Measurements from ENCODE around the gene KRT2.

DNA sequence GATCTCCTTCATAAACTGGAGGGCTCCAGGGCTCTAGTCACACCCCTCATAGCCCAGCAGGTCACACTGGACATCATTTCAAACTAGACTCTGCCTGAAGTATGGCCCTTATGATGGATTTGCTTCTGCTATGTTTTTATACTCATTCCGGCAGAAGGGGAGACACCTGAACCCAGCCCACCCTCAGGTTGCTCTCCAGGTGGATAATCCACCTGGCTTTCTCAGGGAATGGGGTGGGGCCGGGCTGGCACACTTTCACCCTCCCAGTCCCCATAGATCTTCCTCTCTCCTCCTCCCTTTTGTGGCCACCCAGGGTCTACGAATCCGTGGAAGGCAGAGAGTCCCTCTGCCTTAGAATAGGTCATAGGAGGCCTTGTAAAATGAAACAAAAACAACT is 23.9 kb downstream of the KRT2 start:
- TF ChIP-seq ZNF121 (CRISPR knock-in tag; IDR thresholded peaks at IDR 0.05) (no peak), ELF4 (CRISPR knock-in tag; IDR thresholded peaks at IDR 0.05; ENCODE audit: low read depth) (no peak), JUN (CRISPR knock-in tag; IDR thresholded peaks at IDR 0.05) (no peak), SP1 (CRISPR knock-in tag; conservative IDR thresholded peaks at IDR 0.05) (no peak), NR3C1 (CRISPR knock-in tag; conservative IDR thresholded peaks at IDR 0.05; ENCODE audit: low read depth) (no peak), RELA (CRISPR knock-in tag; IDR thresholded peaks at IDR 0.05; ENCODE audit: borderline replicate concordance) (no peak), TEAD1 (CRISPR knock-in tag; IDR thresholded peaks at IDR 0.05) (no peak)
- TF ChIP-seq, protein P1, sequence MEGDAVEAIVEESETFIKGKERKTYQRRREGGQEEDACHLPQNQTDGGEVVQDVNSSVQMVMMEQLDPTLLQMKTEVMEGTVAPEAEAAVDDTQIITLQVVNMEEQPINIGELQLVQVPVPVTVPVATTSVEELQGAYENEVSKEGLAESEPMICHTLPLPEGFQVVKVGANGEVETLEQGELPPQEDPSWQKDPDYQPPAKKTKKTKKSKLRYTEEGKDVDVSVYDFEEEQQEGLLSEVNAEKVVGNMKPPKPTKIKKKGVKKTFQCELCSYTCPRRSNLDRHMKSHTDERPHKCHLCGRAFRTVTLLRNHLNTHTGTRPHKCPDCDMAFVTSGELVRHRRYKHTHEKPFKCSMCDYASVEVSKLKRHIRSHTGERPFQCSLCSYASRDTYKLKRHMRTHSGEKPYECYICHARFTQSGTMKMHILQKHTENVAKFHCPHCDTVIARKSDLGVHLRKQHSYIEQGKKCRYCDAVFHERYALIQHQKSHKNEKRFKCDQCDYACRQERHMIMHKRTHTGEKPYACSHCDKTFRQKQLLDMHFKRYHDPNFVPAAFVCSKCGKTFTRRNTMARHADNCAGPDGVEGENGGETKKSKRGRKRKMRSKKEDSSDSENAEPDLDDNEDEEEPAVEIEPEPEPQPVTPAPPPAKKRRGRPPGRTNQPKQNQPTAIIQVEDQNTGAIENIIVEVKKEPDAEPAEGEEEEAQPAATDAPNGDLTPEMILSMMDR (IDR thresholded peaks at IDR 0.05), result no peak
- TF ChIP-seq, protein P2, sequence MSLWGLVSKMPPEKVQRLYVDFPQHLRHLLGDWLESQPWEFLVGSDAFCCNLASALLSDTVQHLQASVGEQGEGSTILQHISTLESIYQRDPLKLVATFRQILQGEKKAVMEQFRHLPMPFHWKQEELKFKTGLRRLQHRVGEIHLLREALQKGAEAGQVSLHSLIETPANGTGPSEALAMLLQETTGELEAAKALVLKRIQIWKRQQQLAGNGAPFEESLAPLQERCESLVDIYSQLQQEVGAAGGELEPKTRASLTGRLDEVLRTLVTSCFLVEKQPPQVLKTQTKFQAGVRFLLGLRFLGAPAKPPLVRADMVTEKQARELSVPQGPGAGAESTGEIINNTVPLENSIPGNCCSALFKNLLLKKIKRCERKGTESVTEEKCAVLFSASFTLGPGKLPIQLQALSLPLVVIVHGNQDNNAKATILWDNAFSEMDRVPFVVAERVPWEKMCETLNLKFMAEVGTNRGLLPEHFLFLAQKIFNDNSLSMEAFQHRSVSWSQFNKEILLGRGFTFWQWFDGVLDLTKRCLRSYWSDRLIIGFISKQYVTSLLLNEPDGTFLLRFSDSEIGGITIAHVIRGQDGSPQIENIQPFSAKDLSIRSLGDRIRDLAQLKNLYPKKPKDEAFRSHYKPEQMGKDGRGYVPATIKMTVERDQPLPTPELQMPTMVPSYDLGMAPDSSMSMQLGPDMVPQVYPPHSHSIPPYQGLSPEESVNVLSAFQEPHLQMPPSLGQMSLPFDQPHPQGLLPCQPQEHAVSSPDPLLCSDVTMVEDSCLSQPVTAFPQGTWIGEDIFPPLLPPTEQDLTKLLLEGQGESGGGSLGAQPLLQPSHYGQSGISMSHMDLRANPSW (CRISPR knock-in tag; conservative IDR thresholded peaks at IDR 0.05; ENCODE audit: low read depth), result no peak
- TF ChIP-seq, protein P3, sequence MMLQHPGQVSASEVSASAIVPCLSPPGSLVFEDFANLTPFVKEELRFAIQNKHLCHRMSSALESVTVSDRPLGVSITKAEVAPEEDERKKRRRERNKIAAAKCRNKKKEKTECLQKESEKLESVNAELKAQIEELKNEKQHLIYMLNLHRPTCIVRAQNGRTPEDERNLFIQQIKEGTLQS (CRISPR knock-in tag; conservative IDR thresholded peaks at IDR 0.05), result no peak
- TF ChIP-seq, protein P4, sequence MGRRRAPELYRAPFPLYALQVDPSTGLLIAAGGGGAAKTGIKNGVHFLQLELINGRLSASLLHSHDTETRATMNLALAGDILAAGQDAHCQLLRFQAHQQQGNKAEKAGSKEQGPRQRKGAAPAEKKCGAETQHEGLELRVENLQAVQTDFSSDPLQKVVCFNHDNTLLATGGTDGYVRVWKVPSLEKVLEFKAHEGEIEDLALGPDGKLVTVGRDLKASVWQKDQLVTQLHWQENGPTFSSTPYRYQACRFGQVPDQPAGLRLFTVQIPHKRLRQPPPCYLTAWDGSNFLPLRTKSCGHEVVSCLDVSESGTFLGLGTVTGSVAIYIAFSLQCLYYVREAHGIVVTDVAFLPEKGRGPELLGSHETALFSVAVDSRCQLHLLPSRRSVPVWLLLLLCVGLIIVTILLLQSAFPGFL (CRISPR knock-in tag; IDR thresholded peaks at IDR 0.05; ENCODE audit: borderline replicate concordance), result no peak
- TF ChIP-seq, protein P5, sequence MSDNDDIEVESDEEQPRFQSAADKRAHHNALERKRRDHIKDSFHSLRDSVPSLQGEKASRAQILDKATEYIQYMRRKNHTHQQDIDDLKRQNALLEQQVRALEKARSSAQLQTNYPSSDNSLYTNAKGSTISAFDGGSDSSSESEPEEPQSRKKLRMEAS (CRISPR knock-in tag; IDR thresholded peaks at IDR 0.05), result no peak
